ENCODE results near the gene EGFL8.
"Not testable (repeated sequence)": the region's sequence is repeated elsewhere in the genome, so short reads cannot be mapped to it uniquely, and the experiment has no call there.

Gene EGFL8

GRCh38 chr6:32182555-32182981 is 18.2 kb downstream of the EGFL8 start:
- DNase-seq: no peak

- DNase-seq: no peak
Observed at GRCh38 chr6:32183030-32183429, 18.6 kb downstream of the EGFL8 start.

GRCh38 chr6:32183483-32184083 is 19.2 kb downstream of the EGFL8 start:
- no peak for DNase-seq

GRCh38 chr6:32184084-32184640 is 19.8 kb downstream of the EGFL8 start, which contains the start of gene AGER:
Gene AGER (minus strand): TSS chr6:32184253. CDS start chr6:32184222, 31 bp downstream.
- no peak for DNase-seq

- DNase-seq: peak in 8 of 56 donors; percentile 8 to 48 (median 18)
Observed at GRCh38 chr6:32185681-32186131, 21.3 kb downstream of the EGFL8 start.

GRCh38 chr6:32186151-32186840 is 21.9 kb downstream of the EGFL8 start:
- DNase-seq: not testable (repeated sequence)

- no peak for DNase-seq
Observed at GRCh38 chr6:32187009-32187709, 22.8 kb downstream of the EGFL8 start.

GRCh38 chr6:32187725-32188380 is 23.5 kb downstream of the EGFL8 start:
- not testable (repeated sequence) for DNase-seq

GRCh38 chr6:32188381-32189068 is 24.1 kb downstream of the EGFL8 start:
- DNase-seq: no peak

GRCh38 chr6:32189069-32189741 is 24.8 kb downstream of the EGFL8 start:
- peak in 2 of 56 donors; percentile 34 to 48 for DNase-seq

GRCh38 chr6:32189742-32190053 is 25.3 kb downstream of the EGFL8 start:
- DNase-seq: peak in 3 of 56 donors; percentile 63 to 83 (median 67)

- DNase-seq: peak in 55 of 56 donors; percentile 38 to 95 (median 85)
Observed at GRCh38 chr6:32190054-32190851, 25.9 kb downstream of the EGFL8 start, which contains the start of gene PBX2. Gene PBX2 (minus strand): TSS chr6:32190202. CDS start chr6:32189915, 287 bp downstream.

- no peak for DNase-seq
Observed at GRCh38 chr6:32190911-32191677, 26.7 kb downstream of the EGFL8 start.

GRCh38 chr6:32191696-32192607 is 27.6 kb downstream of the EGFL8 start:
- no peak for DNase-seq

- DNase-seq: peak in 7 of 56 donors; percentile 16 to 39 (median 23)
Observed at GRCh38 chr6:32192608-32193039, 28.2 kb downstream of the EGFL8 start, which contains the start of gene GPSM3. Gene GPSM3 (minus strand): TSS chr6:32192643. CDS start chr6:32192513, 130 bp downstream.

- DNase-seq: not testable (repeated sequence)
Observed at GRCh38 chr6:32193096-32193495, 28.7 kb downstream of the EGFL8 start.

GRCh38 chr6:32194388-32194787 is 30.0 kb downstream of the EGFL8 start:
- DNase-seq: no peak

Data from amygdala (tissue), 56 donors.